NB4 (cell line): ENCODE measurements around the gene UBD.

Experiments used
- POLR2A ChIP-seq: IDR thresholded peaks from 2 replicates; pipeline ENCODE4 v1.6.1; 2011; ENCODE audit warnings: mild to moderate bottlenecking; ENCODE audit not compliant: insufficient read length; ENCODE audit errors: extremely low read depth
- TF ChIP-seq, protein P1 (sequence below): IDR thresholded peaks from one replicate; pipeline ENCODE4 v1.5.1; 2012; ENCODE audit warnings: low read depth, low read length

DNA sequence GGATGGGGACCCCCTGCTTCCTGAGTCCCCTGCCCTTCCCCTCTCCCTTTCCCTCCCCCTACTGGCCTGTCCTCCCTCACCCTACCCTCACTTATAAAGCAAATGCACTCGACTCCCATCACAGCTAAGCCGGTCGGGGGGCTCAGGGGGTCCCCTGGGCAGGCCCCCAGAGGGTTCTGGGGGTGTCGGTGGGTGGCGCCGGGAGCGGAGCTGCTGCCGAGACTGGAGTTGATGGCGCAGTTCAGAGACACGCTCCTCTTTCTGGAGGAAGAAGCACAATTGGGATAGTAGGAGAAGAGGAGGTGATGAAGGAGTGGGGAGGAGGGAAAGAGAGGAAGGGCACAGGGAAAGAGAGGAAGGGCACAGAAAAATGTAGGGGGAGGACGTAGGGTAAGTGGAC, 43.9 kb upstream of the UBD start:
- TF ChIP-seq, protein P1, sequence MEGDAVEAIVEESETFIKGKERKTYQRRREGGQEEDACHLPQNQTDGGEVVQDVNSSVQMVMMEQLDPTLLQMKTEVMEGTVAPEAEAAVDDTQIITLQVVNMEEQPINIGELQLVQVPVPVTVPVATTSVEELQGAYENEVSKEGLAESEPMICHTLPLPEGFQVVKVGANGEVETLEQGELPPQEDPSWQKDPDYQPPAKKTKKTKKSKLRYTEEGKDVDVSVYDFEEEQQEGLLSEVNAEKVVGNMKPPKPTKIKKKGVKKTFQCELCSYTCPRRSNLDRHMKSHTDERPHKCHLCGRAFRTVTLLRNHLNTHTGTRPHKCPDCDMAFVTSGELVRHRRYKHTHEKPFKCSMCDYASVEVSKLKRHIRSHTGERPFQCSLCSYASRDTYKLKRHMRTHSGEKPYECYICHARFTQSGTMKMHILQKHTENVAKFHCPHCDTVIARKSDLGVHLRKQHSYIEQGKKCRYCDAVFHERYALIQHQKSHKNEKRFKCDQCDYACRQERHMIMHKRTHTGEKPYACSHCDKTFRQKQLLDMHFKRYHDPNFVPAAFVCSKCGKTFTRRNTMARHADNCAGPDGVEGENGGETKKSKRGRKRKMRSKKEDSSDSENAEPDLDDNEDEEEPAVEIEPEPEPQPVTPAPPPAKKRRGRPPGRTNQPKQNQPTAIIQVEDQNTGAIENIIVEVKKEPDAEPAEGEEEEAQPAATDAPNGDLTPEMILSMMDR = no peak
- TF ChIP-seq POLR2A = no peak
